Ecto neural progenitor cell (in vitro differentiated cells): Measurements from ENCODE around the gene MLF2.

ENCODE experiments used
- DNase-seq: peaks from one replicate; pipeline ENCODE4 v3.0.0-alpha.2; 2018; ENCODE audit warnings: low spot score

The MLF2 gene

GRCh38 chr12:6778217-6778573 is 25.3 kb upstream of the MLF2 start:
- peak; percentile 75 for DNase-seq

GRCh38 chr12:6777386-6777785 is 24.4 kb upstream of the MLF2 start:
- DNase-seq = no peak

- DNase-seq = no peak
These were observed 22.5 kb upstream of the MLF2 start for GRCh38 chr12:6775185-6776174.

- no peak for DNase-seq
These were observed 21.6 kb upstream of the MLF2 start for GRCh38 chr12:6774499-6775062.

- peak; percentile 74 for DNase-seq
These were observed 20.8 kb upstream of the MLF2 start for GRCh38 chr12:6773590-6774351.

GRCh38 chr12:6772726-6773589 is 20.0 kb upstream of the MLF2 start:
- no peak for DNase-seq

GRCh38 chr12:6772331-6772695 is 19.4 kb upstream of the MLF2 start, which contains the start of gene LAG3:
TSS of gene LAG3 (plus strand) at chr12:6772520. CDS start at chr12:6772853, 333 bp downstream.
- no peak for DNase-seq

- no peak for DNase-seq
These were observed 18.8 kb upstream of the MLF2 start for GRCh38 chr12:6771509-6772330.

- no peak for DNase-seq
These were observed 18.2 kb upstream of the MLF2 start for GRCh38 chr12:6771091-6771495.

- no peak for DNase-seq
These were observed 17.7 kb upstream of the MLF2 start for GRCh38 chr12:6770600-6770999.

GRCh38 chr12:6770094-6770493 is 17.2 kb upstream of the MLF2 start:
- DNase-seq = no peak

GRCh38 chr12:6769666-6770065 is 16.7 kb upstream of the MLF2 start:
- DNase-seq = no peak

GRCh38 chr12:6768990-6769389 is 16.0 kb upstream of the MLF2 start:
- peak; percentile 94 for DNase-seq

GRCh38 chr12:6768437-6768914 is 15.5 kb upstream of the MLF2 start:
- no peak for DNase-seq

- no peak for DNase-seq
These were observed 14.7 kb upstream of the MLF2 start for GRCh38 chr12:6767353-6768319.

- peak; percentile 87 for DNase-seq
These were observed 13.9 kb upstream of the MLF2 start for GRCh38 chr12:6766651-6767349.

GRCh38 chr12:6765634-6766581 is 13.0 kb upstream of the MLF2 start, which contains the start of gene PTMS:
TSS of gene PTMS (plus strand) at chr12:6766363. CDS start at chr12:6766706, 343 bp downstream.
- peak; percentile 96 for DNase-seq
